CD4-positive, alpha-beta T cell treated with Interleukin-12 subunit alpha and Interleukin-12 subunit beta, for 1 hour (primary cell): ENCODE measurements around the gene PCBP3.
"Not testable (repeated sequence)": the region's sequence is repeated elsewhere in the genome, so short reads cannot be mapped to it uniquely, and the experiment has no call there.

ENCODE experiments used
- DNase-seq: peaks from one replicate; pipeline ENCODE4 v3.0.0-alpha.2; 2020

Gene PCBP3

GRCh38 chr21:45698493-45699184 lies 55.1 kb downstream of the PCBP3 start:
- DNase-seq, result no peak

GRCh38 chr21:45699251-45699942 lies 55.9 kb downstream of the PCBP3 start:
- DNase-seq, result no peak

- DNase-seq, result no peak
These were observed 56.4 kb downstream of the PCBP3 start for GRCh38 chr21:45699966-45700365.

- no peak for DNase-seq
These were observed 56.9 kb downstream of the PCBP3 start for GRCh38 chr21:45700461-45700860.

- DNase-seq, result no peak
These were observed 61.0 kb downstream of the PCBP3 start for GRCh38 chr21:45704311-45705108.

- no peak for DNase-seq
These were observed 62.8 kb downstream of the PCBP3 start for GRCh38 chr21:45706299-45706698.

GRCh38 chr21:45709173-45709572 lies 65.6 kb downstream of the PCBP3 start:
- DNase-seq, result no peak

GRCh38 chr21:45709696-45710268 lies 66.3 kb downstream of the PCBP3 start:
- no peak for DNase-seq

GRCh38 chr21:45710306-45710705 lies 66.8 kb downstream of the PCBP3 start:
- DNase-seq, result not testable (repeated sequence)

- DNase-seq, result no peak
These were observed 70.1 kb downstream of the PCBP3 start for GRCh38 chr21:45713613-45714012.

- DNase-seq, result no peak
These were observed 71.9 kb downstream of the PCBP3 start for GRCh38 chr21:45715441-45715840.

- DNase-seq, result no peak
These were observed 74.9 kb downstream of the PCBP3 start for GRCh38 chr21:45718413-45718812.

GRCh38 chr21:45719177-45719802 lies 75.8 kb downstream of the PCBP3 start:
- DNase-seq, result no peak

- not testable (repeated sequence) for DNase-seq
These were observed 76.7 kb downstream of the PCBP3 start for GRCh38 chr21:45720204-45720603.

- DNase-seq, result no peak
These were observed 78.1 kb downstream of the PCBP3 start for GRCh38 chr21:45721671-45722070.

GRCh38 chr21:45723049-45723958 lies 79.8 kb downstream of the PCBP3 start:
- no peak for DNase-seq

- no peak for DNase-seq
These were observed 80.9 kb downstream of the PCBP3 start for GRCh38 chr21:45724345-45724961.

GRCh38 chr21:45724994-45725843 lies 81.7 kb downstream of the PCBP3 start:
- DNase-seq, result no peak

- DNase-seq, result no peak
These were observed 82.3 kb downstream of the PCBP3 start for GRCh38 chr21:45725844-45726200.

- no peak for DNase-seq
These were observed 82.9 kb downstream of the PCBP3 start for GRCh38 chr21:45726438-45726837.
